Activated CD8-positive, alpha-beta memory T cell treated with anti-CD3 and anti-CD28 coated beads, Interleukin-2, amount 50 U/mL, for 4 hours (primary cell): ENCODE results near the gene SEMA4C.

Source experiments
- DNase-seq: peaks from one replicate; pipeline ENCODE4 v3.0.0-alpha.2; 2020

SEMA4C gene

GRCh38 chr2:96869822-96870625 lies at the start of gene SEMA4C:
TSS of gene SEMA4C (minus strand) at chr2:96870080. CDS start at chr2:96867886, 2,194 bp downstream.
- DNase-seq: peak; percentile 69

GRCh38 chr2:96918754-96919550 lies 49.1 kb upstream of the SEMA4C start:
- no peak for DNase-seq

GRCh38 chr2:96918092-96918753 lies 48.3 kb upstream of the SEMA4C start:
- DNase-seq: no peak

- no peak for DNase-seq
These were observed 47.0 kb upstream of the SEMA4C start for GRCh38 chr2:96916646-96917543.

- no peak for DNase-seq
These were observed 46.3 kb upstream of the SEMA4C start for GRCh38 chr2:96916156-96916630.

GRCh38 chr2:96914332-96914731 lies 44.5 kb upstream of the SEMA4C start:
- DNase-seq: no peak

- peak; percentile 46 for DNase-seq
These were observed 43.7 kb upstream of the SEMA4C start for GRCh38 chr2:96913398-96914202.

GRCh38 chr2:96913117-96913397 lies 43.2 kb upstream of the SEMA4C start:
- DNase-seq: no peak

- DNase-seq: no peak
These were observed 42.7 kb upstream of the SEMA4C start for GRCh38 chr2:96912346-96913116.

GRCh38 chr2:96909611-96910021 lies 39.7 kb upstream of the SEMA4C start:
- DNase-seq: no peak

GRCh38 chr2:96907115-96908041 lies 37.5 kb upstream of the SEMA4C start:
- DNase-seq: no peak

- DNase-seq: no peak
These were observed 36.8 kb upstream of the SEMA4C start for GRCh38 chr2:96906729-96907114.

- no peak for DNase-seq
These were observed 33.9 kb upstream of the SEMA4C start for GRCh38 chr2:96903815-96904214.

- DNase-seq: no peak
These were observed 33.4 kb upstream of the SEMA4C start for GRCh38 chr2:96903318-96903717.

GRCh38 chr2:96900237-96900636 lies 30.4 kb upstream of the SEMA4C start:
- DNase-seq: no peak

GRCh38 chr2:96899413-96899741 lies 29.5 kb upstream of the SEMA4C start:
- no peak for DNase-seq

GRCh38 chr2:96898641-96899412 lies 28.9 kb upstream of the SEMA4C start:
- DNase-seq: no peak

GRCh38 chr2:96898135-96898505 lies 28.2 kb upstream of the SEMA4C start:
- no peak for DNase-seq

GRCh38 chr2:96897491-96898134 lies 27.7 kb upstream of the SEMA4C start:
- no peak for DNase-seq
